Mammary epithelial cell (primary cell): ENCODE measurements around the gene NEB.

ENCODE experiments used
- CTCF ChIP-seq, 2 donors: IDR thresholded peaks in 1 of 2; conservative IDR thresholded peaks in 1 of 2; 2 replicates each; pipeline ENCODE4 v1.5.1; 2011 to 2012; ENCODE audit warnings: inconsistent platforms in 2 of 2, low read length in 2 of 2, mild to moderate bottlenecking in 2 of 2, control low read depth in 1 of 2, low read depth in 1 of 2; ENCODE audit not compliant: insufficient read depth in 1 of 2; ENCODE audit errors: extremely low read depth in 1 of 2
- EZH2 ChIP-seq: IDR thresholded peaks from 2 replicates; pipeline ENCODE4 v1.6.1; 2012; ENCODE audit warnings: low read length, inconsistent platforms, borderline replicate concordance

GRCh38 chr2:151672277-151672676 lies 62.0 kb downstream of the NEB start:
- TF ChIP-seq CTCF (conservative IDR thresholded peaks at IDR 0.05 in 1 of 2, IDR thresholded peaks at IDR 0.05 in 1 of 2; ENCODE audit: extremely low read depth in 1 of 2, insufficient read depth in 1 of 2, low read depth in 1 of 2, low read length in 2 of 2) = no peak
- no peak for TF ChIP-seq EZH2
